Kidney epithelial cell (primary cell): ENCODE results near the gene DSCAM. TPM values are rescaled to one million over a fixed set of nuclear protein-coding genes. Genes with fewer than 3 reads are reported as not detected.

Experiments
- DNase-seq: peaks from one replicate; pipeline ENCODE4 v3.0.0-alpha.2; 2010; ENCODE audit warnings: low read depth
- H3K27me3 ChIP-seq: 2 replicates; pipeline ENCODE4 v1.6.0; 2011; ENCODE audit warnings: low read length; ENCODE audit not compliant: control insufficient read depth, insufficient read depth
- H3K36me3 ChIP-seq: 2 replicates; pipeline ENCODE4 v1.5.1; 2011; ENCODE audit warnings: low read length; ENCODE audit not compliant: control insufficient read depth, insufficient read depth
- H3K4me3 ChIP-seq: 2 replicates; pipeline ENCODE4 v1.5.1; 2011; ENCODE audit warnings: low read depth, mild to moderate bottlenecking, control low read depth, low read length
- total RNA-seq: library from RNA; depleted of rRNA; stranded (reverse); fragments of >200 nt; gene quantifications from 2 replicates; pipeline ENCODE4 v1.2.3, GENCODE V29; 2015
- TF ChIP-seq, protein P1 (sequence below): IDR thresholded peaks from 2 replicates; pipeline ENCODE4 v1.5.1; 2011; ENCODE audit warnings: mild to moderate bottlenecking, moderate library complexity, low read length, control low read depth, inconsistent platforms; ENCODE audit not compliant: insufficient read depth, poor library complexity, severe bottlenecking

The DSCAM gene
- total RNA-seq, 1 donor from 2014 or later = 0.21 TPM

- no peaks in the 10 kb centered on the region for H3K27me3 ChIP-seq
- no peak for DNase-seq
- no peak overlapping the region for H3K4me3 ChIP-seq
- no peaks in the 10 kb centered on the region for H3K36me3 ChIP-seq
- TF ChIP-seq, protein P1, sequence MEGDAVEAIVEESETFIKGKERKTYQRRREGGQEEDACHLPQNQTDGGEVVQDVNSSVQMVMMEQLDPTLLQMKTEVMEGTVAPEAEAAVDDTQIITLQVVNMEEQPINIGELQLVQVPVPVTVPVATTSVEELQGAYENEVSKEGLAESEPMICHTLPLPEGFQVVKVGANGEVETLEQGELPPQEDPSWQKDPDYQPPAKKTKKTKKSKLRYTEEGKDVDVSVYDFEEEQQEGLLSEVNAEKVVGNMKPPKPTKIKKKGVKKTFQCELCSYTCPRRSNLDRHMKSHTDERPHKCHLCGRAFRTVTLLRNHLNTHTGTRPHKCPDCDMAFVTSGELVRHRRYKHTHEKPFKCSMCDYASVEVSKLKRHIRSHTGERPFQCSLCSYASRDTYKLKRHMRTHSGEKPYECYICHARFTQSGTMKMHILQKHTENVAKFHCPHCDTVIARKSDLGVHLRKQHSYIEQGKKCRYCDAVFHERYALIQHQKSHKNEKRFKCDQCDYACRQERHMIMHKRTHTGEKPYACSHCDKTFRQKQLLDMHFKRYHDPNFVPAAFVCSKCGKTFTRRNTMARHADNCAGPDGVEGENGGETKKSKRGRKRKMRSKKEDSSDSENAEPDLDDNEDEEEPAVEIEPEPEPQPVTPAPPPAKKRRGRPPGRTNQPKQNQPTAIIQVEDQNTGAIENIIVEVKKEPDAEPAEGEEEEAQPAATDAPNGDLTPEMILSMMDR = no peak
Observed at GRCh38 chr21:40675017-40675416, 171.9 kb downstream of the DSCAM start.

DNA sequence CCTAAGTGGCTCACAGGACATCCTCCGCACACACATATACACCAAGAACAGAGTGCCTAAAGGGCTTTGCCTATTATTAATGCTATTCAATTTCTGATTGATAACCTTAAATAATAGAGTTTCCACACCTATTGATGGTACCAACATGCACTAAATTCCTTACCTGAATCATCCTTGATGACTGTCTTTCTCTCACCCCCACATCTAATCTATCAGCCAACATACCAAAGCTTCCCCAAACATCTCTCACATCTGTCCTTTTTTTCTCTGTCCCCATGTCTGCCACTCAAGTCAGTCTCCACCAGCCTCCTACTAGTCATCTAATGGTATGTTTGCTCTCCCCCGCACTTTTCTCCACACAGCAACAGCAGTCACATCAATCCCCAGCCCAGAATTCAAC, 174.4 kb downstream of the DSCAM start:
- TF ChIP-seq, protein P1 = no peak
- Histone ChIP-seq H3K27me3 (no peaks in the 10 kb centered on the region), H3K36me3 (no peaks in the 10 kb centered on the region), H3K4me3 (no peak overlapping the region)
- no peak for DNase-seq

- Histone ChIP-seq H3K36me3 (no peaks in the 10 kb centered on the region), H3K4me3 (no peak overlapping the region), H3K27me3 (no peaks in the 10 kb centered on the region)
- DNase-seq = no peak
- TF ChIP-seq, protein P1 = no peak
Observed at GRCh38 chr21:40671716-40672115, 175.2 kb downstream of the DSCAM start.

GRCh38 chr21:40668555-40669275, 178.2 kb downstream of the DSCAM start:
- no peak for DNase-seq
- no peaks in the 10 kb centered on the region for H3K27me3 ChIP-seq
- H3K36me3 ChIP-seq = no peaks in the 10 kb centered on the region
- H3K4me3 ChIP-seq = no peak overlapping the region
- TF ChIP-seq, protein P1 = no peak

- TF ChIP-seq, protein P1 = no peak
Observed at GRCh38 chr21:40667967-40668366, 179.0 kb downstream of the DSCAM start.

GRCh38 chr21:40662889-40663288, 184.1 kb downstream of the DSCAM start:
- Histone ChIP-seq H3K36me3 (no peaks in the 10 kb centered on the region), H3K4me3 (no peak overlapping the region)
- TF ChIP-seq, protein P1 = no peak

More at GRCh38 chr21:40667967-40668366, 179.0 kb downstream of the DSCAM start:
- H3K36me3 ChIP-seq = no peaks in the 10 kb centered on the region
- H3K4me3 ChIP-seq = no peak overlapping the region
- DNase-seq = no peak
- H3K27me3 ChIP-seq = no peaks in the 10 kb centered on the region

More at GRCh38 chr21:40662889-40663288, 184.1 kb downstream of the DSCAM start:
- no peak for DNase-seq
- no peaks in the 10 kb centered on the region for H3K27me3 ChIP-seq
